Colonic mucosa (tissue), 4 donors: ENCODE measurements around the gene ATP6V1A. TPM values are rescaled to one million over a fixed set of nuclear protein-coding genes. Genes with fewer than 3 reads are reported as not detected.

Experiments used
- DNase-seq: peaks from one replicate; pipeline ENCODE4 v3.0.0-alpha.2; 2020
- H3K27ac ChIP-seq: fragments of 200-600 bp; one replicate; pipeline ENCODE4 v1.8.0; 2021
- H3K27me3 ChIP-seq: fragments of 200-600 bp; one replicate; pipeline ENCODE4 v1.8.0; 2021
- H3K36me3 ChIP-seq: fragments of 200-600 bp; one replicate; pipeline ENCODE4 v1.8.0; 2021
- H3K4me1 ChIP-seq: fragments of 200-600 bp; one replicate; pipeline ENCODE4 v1.8.0; 2021; ENCODE audit warnings: mild to moderate bottlenecking
- H3K4me3 ChIP-seq: fragments of 200-600 bp; one replicate; pipeline ENCODE4 v1.8.0; 2021
- H3K9ac ChIP-seq, 2 donors: one replicate each; pipeline ENCODE4 v1.7.0; 2013; ENCODE audit warnings: control low read depth in 2 of 2, low read depth in 2 of 2, low read length in 2 of 2
- H3K9me3 ChIP-seq: fragments of 200-600 bp; one replicate; pipeline ENCODE4 v1.8.0; 2021
- CTCF ChIP-seq: fragments of 200-600 bp; IDR thresholded peaks from one replicate; pipeline ENCODE4 v1.8.0; 2022; ENCODE audit warnings: antibody characterized with exemption, mild to moderate bottlenecking
- intact Hi-C: fragments of 100-400 bp; cut with DNase I; formaldehyde crosslinking; loops from one replicate; pipeline ENCODE4 v1.14.1; 2022
- total RNA-seq, 2 donors: library from RNA; stranded (reverse); fragmentation: NEBNext Ultra II Directional in 1 of 2; extraction: Animal tissue kit (Norgen Biotek cat#: 25700) in 1 of 2; gene quantifications; one replicate each; pipeline ENCODE4 v1.2.1, GENCODE V29; 2021
- donor health status: healthy.
- donor health status: DM: no; HTN: no; CAD: no.
- donor health status: DM: no; HTN: no; CAD: no.

The ATP6V1A gene
- total RNA-seq, 2 donors from 2014 or later: 79.1 to 93.4 TPM

GRCh38 chr3:113764698-113765097 lies 17.9 kb downstream of the ATP6V1A start:
- Histone ChIP-seq H3K27me3 (no peaks in the 10 kb centered on the region), H3K4me3 (no peak overlapping the region), H3K9ac (no peak overlapping the region), H3K27ac (no peak overlapping the region), H3K9me3 (no peaks in the 10 kb centered on the region), H3K36me3 (no peaks in the 10 kb centered on the region), H3K4me1 (no peaks in the 10 kb centered on the region)
- intact Hi-C loops: no loop called here
- DNase-seq: no peak
- no peak for TF ChIP-seq CTCF

- no peak for TF ChIP-seq CTCF
- DNase-seq: no peak
- H3K36me3 ChIP-seq: no peaks in the 10 kb centered on the region
- no peaks in the 10 kb centered on the region for H3K4me1 ChIP-seq
- no peak overlapping the region for H3K4me3 ChIP-seq
- intact Hi-C loops: no loop called here
- no peaks in the 10 kb centered on the region for H3K27me3 ChIP-seq
- H3K9me3 ChIP-seq: no peaks in the 10 kb centered on the region
- H3K9ac ChIP-seq: no peak overlapping the region
- H3K27ac ChIP-seq: no peak overlapping the region
Measured at GRCh38 chr3:113769551-113769950, 22.7 kb downstream of the ATP6V1A start.

- no peak for DNase-seq
Measured at GRCh38 chr3:113771993-113772392, 25.2 kb downstream of the ATP6V1A start.

GRCh38 chr3:113773381-113773780 lies 26.5 kb downstream of the ATP6V1A start:
- intact Hi-C loops: no loop called here
- TF ChIP-seq CTCF: no peak

More at GRCh38 chr3:113771993-113772392, 25.2 kb downstream of the ATP6V1A start:
- Histone ChIP-seq H3K4me3 (no peak overlapping the region), H3K9me3 (no peaks in the 10 kb centered on the region), H3K4me1 (no peaks in the 10 kb centered on the region), H3K9ac (no peak overlapping the region), H3K27me3 (no peaks in the 10 kb centered on the region), H3K27ac (no peak overlapping the region), H3K36me3 (no peaks in the 10 kb centered on the region)
- intact Hi-C loops: no loop called here
- no peak for TF ChIP-seq CTCF

GRCh38 chr3:113775516-113775915 lies 28.7 kb downstream of the ATP6V1A start:
- no peak for DNase-seq
- H3K36me3 ChIP-seq: no peaks in the 10 kb centered on the region
- H3K27me3 ChIP-seq: no peaks in the 10 kb centered on the region
- no peak for TF ChIP-seq CTCF
- H3K4me1 ChIP-seq: no peaks in the 10 kb centered on the region
- H3K9ac ChIP-seq: no peak overlapping the region
- no peak overlapping the region for H3K4me3 ChIP-seq
- H3K9me3 ChIP-seq: no peaks in the 10 kb centered on the region
- no peak overlapping the region for H3K27ac ChIP-seq
- intact Hi-C loops: no loop called here

More at GRCh38 chr3:113773381-113773780, 26.5 kb downstream of the ATP6V1A start:
- Histone ChIP-seq H3K36me3 (no peaks in the 10 kb centered on the region), H3K27ac (no peak overlapping the region), H3K4me1 (no peaks in the 10 kb centered on the region), H3K9me3 (no peaks in the 10 kb centered on the region), H3K4me3 (no peak overlapping the region), H3K27me3 (no peaks in the 10 kb centered on the region), H3K9ac (no peak overlapping the region)
- DNase-seq: no peak
